Tibial artery (tissue), 4 donors: ENCODE measurements around the gene FGD4.

ENCODE experiments used
- DNase-seq, 2 donors: peaks; one replicate each; pipeline ENCODE4 v3.0.0-alpha.2; 2019
- H3K27ac ChIP-seq, 2 donors: fragments of 200-600 bp; sonication (generic) in 1 of 2; 1 replicate in 1 of 2; 2 replicates in 1 of 2; pipeline ENCODE4 v1.5.1; 2018 to 2019; ENCODE audit warnings: mild to moderate bottlenecking in 1 of 2
- H3K27me3 ChIP-seq, 2 donors: fragments of 200-600 bp; sonication (generic) in 1 of 2; one replicate each; pipeline versions ENCODE4 v1.5.1 to v1.6.0; 2016 to 2019
- H3K36me3 ChIP-seq, 3 donors: fragments of 200-600 bp; sonication (generic) in 2 of 3; one replicate each; pipeline ENCODE4 v1.5.1; 2016 to 2019; ENCODE audit warnings: mild to moderate bottlenecking in 2 of 3
- H3K4me1 ChIP-seq, 4 donors: fragments of 200-600 bp; sonication (generic) in 2 of 4; 1 replicate in 3 of 4; 2 replicates in 1 of 4; pipeline ENCODE4 v1.5.1; 2016 to 2019
- H3K4me3 ChIP-seq, 2 donors: fragments of 200-600 bp; sonication (generic) in 1 of 2; 1 replicate in 1 of 2; 2 replicates in 1 of 2; pipeline ENCODE4 v1.5.1; 2018 to 2019; ENCODE audit warnings: mild to moderate bottlenecking in 2 of 2
- H3K9me3 ChIP-seq, 3 donors: fragments of 200-600 bp; sonication (generic) in 1 of 3; one replicate each; pipeline ENCODE4 v1.5.1; 2016 to 2019
- CTCF ChIP-seq, 2 experiments: fragments of 200-600 bp in 1 of 2; fragments of 450-650 bp in 1 of 2; IDR thresholded peaks; one replicate each; pipeline ENCODE4 v1.5.1; 2017 to 2019; ENCODE audit warnings: antibody characterized with exemption in 2 of 2, mild to moderate bottlenecking in 1 of 2, moderate library complexity in 1 of 2
- intact Hi-C: fragments of 100-400 bp; cut with DNase I; formaldehyde crosslinking; loops from one replicate; pipeline ENCODE4 v1.15.0; 2023; ENCODE audit warnings: low total_unique reads

Gene FGD4

GRCh38 chr12:32615441-32615840, 216.1 kb downstream of the FGD4 start:
- H3K4me1 ChIP-seq, result no peaks in the 10 kb centered on the region
- no peak overlapping the region for H3K27ac ChIP-seq
- no peak for TF ChIP-seq CTCF (IDR thresholded peaks at IDR 0.05)
- no peak overlapping the region for H3K4me3 ChIP-seq
- no peak for DNase-seq
- H3K9me3 ChIP-seq, result no peaks in the 10 kb centered on the region
- no peaks in the 10 kb centered on the region for H3K27me3 ChIP-seq
- intact Hi-C loops, result no loop called here
- peaks cover 55 to 73% (median 72%) of the 10 kb centered on the region in 3 donors for H3K36me3 ChIP-seq

GRCh38 chr12:32617534-32617933, 218.2 kb downstream of the FGD4 start:
- no peaks in the 10 kb centered on the region for H3K4me1 ChIP-seq
- no peak for DNase-seq
- intact Hi-C loops, result no loop called here
- no peak overlapping the region for H3K27ac ChIP-seq
- peaks cover 42 to 74% (median 70%) of the 10 kb centered on the region in 3 donors for H3K36me3 ChIP-seq
- H3K9me3 ChIP-seq, result no peaks in the 10 kb centered on the region
- TF ChIP-seq CTCF (IDR thresholded peaks at IDR 0.05), result no peak
- no peak overlapping the region for H3K4me3 ChIP-seq
- no peaks in the 10 kb centered on the region for H3K27me3 ChIP-seq

GRCh38 chr12:32618115-32618514, 218.8 kb downstream of the FGD4 start:
- Histone ChIP-seq H3K27ac (no peak overlapping the region), H3K36me3 (peaks cover 36 to 74% (median 70%) of the 10 kb centered on the region in 3 donors), H3K4me3 (no peak overlapping the region), H3K9me3 (no peaks in the 10 kb centered on the region), H3K4me1 (no peaks in the 10 kb centered on the region), H3K27me3 (no peaks in the 10 kb centered on the region)
- intact Hi-C loops, result no loop called here
- no peak for DNase-seq
- no peak for TF ChIP-seq CTCF (IDR thresholded peaks at IDR 0.05)

GRCh38 chr12:32627976-32628375, 228.6 kb downstream of the FGD4 start:
- intact Hi-C loops, result no loop called here
- H3K27ac ChIP-seq, result no peak overlapping the region

GRCh38 chr12:32641287-32641901, 242.0 kb downstream of the FGD4 start:
- intact Hi-C loops, result no loop called here
- TF ChIP-seq CTCF (IDR thresholded peaks at IDR 0.05), result no peak
- peaks cover 45 to 75% (median 69%) of the 10 kb centered on the region in 3 donors for H3K36me3 ChIP-seq
- no peaks in the 10 kb centered on the region for H3K4me1 ChIP-seq
- H3K27me3 ChIP-seq, result no peaks in the 10 kb centered on the region
- no peak overlapping the region for H3K27ac ChIP-seq
- no peak for DNase-seq
- no peaks in the 10 kb centered on the region for H3K9me3 ChIP-seq
- no peak overlapping the region for H3K4me3 ChIP-seq

More at GRCh38 chr12:32627976-32628375, 228.6 kb downstream of the FGD4 start:
- TF ChIP-seq CTCF (IDR thresholded peaks at IDR 0.05), result no peak
- Histone ChIP-seq H3K4me3 (no peak overlapping the region), H3K4me1 (no peaks in the 10 kb centered on the region), H3K9me3 (no peaks in the 10 kb centered on the region), H3K36me3 (peaks cover 70 to 93% (median 80%) of the 10 kb centered on the region in 3 donors), H3K27me3 (no peaks in the 10 kb centered on the region)
- DNase-seq, result no peak
